HCT116 (cell line): ENCODE measurements around the gene PRKCH. TPM values are rescaled to one million over a fixed set of nuclear protein-coding genes. Genes with fewer than 3 reads are reported as not detected.

Experiments used
- ATAC-seq: fragments of 200-7000 bp; cut with Tn5 transposase; 2 replicates; pipeline ENCODE4 v1.9.1; 2020; ENCODE audit warnings: mild to moderate bottlenecking, moderate library complexity
- BruUV-seq: library from RNA; stranded (reverse); fragments of 400-500 nt; replicated peaks from 2 replicates; lab custom pipeline; 2021; lab: Mats Ljungman, UMichigan
- CTCF ChIA-PET: fragments of 300-600 bp; sonication (Branson Sonifier 250); formaldehyde crosslinking; loops from one replicate; lab custom pipeline; 2021; ENCODE audit warnings: antibody characterized with exemption; lab: Charles Lee
- POLR2A ChIA-PET: fragments of 300-600, 350-600 bp; sonication (Branson Sonifier 250); formaldehyde crosslinking; loops from one replicate; lab custom pipeline; 2021; ENCODE audit warnings: antibody characterized with exemption; lab: Charles Lee
- RAD21 ChIA-PET, 2 experiments: fragments of 300-600 bp; sonication (Branson Sonifier 250); formaldehyde crosslinking; loops; one replicate each; lab custom pipeline; 2023; ENCODE audit warnings: low total read pairs in 2 of 2; ENCODE audit not compliant: uncharacterized antibody in 2 of 2, unreplicated experiment in 2 of 2, low non-redundant PET in 1 of 2; lab: Charles Lee
- DNase-seq: peaks from one replicate; pipeline ENCODE4 v3.0.0-alpha.2; 2010; ENCODE audit warnings: low read depth, low spot score
- H2AFZ ChIP-seq: fragments of 200-600 bp; shearing (Covaris generic), sonication (generic); 2 replicates; pipeline ENCODE4 v1.6.1; 2017; ENCODE audit warnings: low read depth, mixed run types, mixed read lengths, antibody characterized with exemption, low read length; ENCODE audit not compliant: poor library complexity, severe bottlenecking
- H3K27ac ChIP-seq: 2 replicates; pipeline ENCODE4 v1.5.1; 2012; ENCODE audit warnings: low read depth, low read length
- H3K27me3 ChIP-seq: fragments of 200-600 bp; sonication (generic); 2 replicates; pipeline ENCODE4 v1.6.1; 2016; ENCODE audit warnings: mixed run types, low read length, mixed read lengths; ENCODE audit not compliant: insufficient read depth
- H3K36me3 ChIP-seq, 2 experiments: fragments of 200-500 bp in 1 of 2; fragments of 200-600 bp in 1 of 2; sonication (Bioruptor generic) in 1 of 2; sonication (generic) in 1 of 2; 2 replicates each; pipeline versions ENCODE4 v1.5.1 to v1.6.1; 2014 to 2016; ENCODE audit warnings: low read length in 2 of 2, inconsistent platforms in 1 of 2, mixed read lengths in 1 of 2, mixed run types in 1 of 2; ENCODE audit not compliant: insufficient read depth in 2 of 2, control insufficient read depth in 1 of 2
- H3K4me1 ChIP-seq, 2 experiments: fragments of 200-600 bp in 1 of 2; sonication (generic) in 1 of 2; 2 replicates each; pipeline versions ENCODE4 v1.5.1 to v1.6.1; 2012 to 2017; ENCODE audit warnings: low read length in 2 of 2, inconsistent platforms in 1 of 2, mild to moderate bottlenecking in 1 of 2, mixed read lengths in 1 of 2, mixed run types in 1 of 2, moderate library complexity in 1 of 2; ENCODE audit not compliant: insufficient read depth in 2 of 2, control insufficient read depth in 1 of 2
- H3K4me2 ChIP-seq: fragments of 200-600 bp; sonication (generic); 2 replicates; pipeline ENCODE4 v1.6.1; 2017; ENCODE audit warnings: mixed run types, low read length, mixed read lengths
- H3K4me3 ChIP-seq, 2 experiments: fragments of 200-600 bp in 1 of 2; sonication (generic) in 1 of 2; replicated peaks in 1 of 2; 2 replicates each; pipeline ENCODE4 v1.5.1; 2011 to 2016; ENCODE audit warnings: low read length in 2 of 2, control low read depth in 1 of 2, low read depth in 1 of 2, mild to moderate bottlenecking in 1 of 2, mixed read lengths in 1 of 2, mixed run types in 1 of 2
- H3K79me2 ChIP-seq: fragments of 200-600 bp; sonication (generic); 2 replicates; pipeline ENCODE4 v1.6.1; 2017; ENCODE audit warnings: mild to moderate bottlenecking, mixed run types, low read length, moderate library complexity, mixed read lengths; ENCODE audit not compliant: insufficient read depth
- H3K9ac ChIP-seq: fragments of 200-600 bp; sonication (generic); 2 replicates; pipeline ENCODE4 v1.6.1; 2016; ENCODE audit warnings: low read length, mixed read lengths
- H3K9me2 ChIP-seq: fragments of 200-600 bp; sonication (generic), shearing (Covaris generic); 2 replicates; pipeline ENCODE4 v1.6.1; 2017; ENCODE audit warnings: mixed run types, mild to moderate bottlenecking, moderate library complexity; ENCODE audit not compliant: insufficient read depth
- H3K9me3 ChIP-seq, 2 experiments: fragments of 200-500 bp in 1 of 2; fragments of 200-600 bp in 1 of 2; sonication (Bioruptor generic) in 1 of 2; sonication (generic) in 1 of 2; 2 replicates each; pipeline ENCODE4 v1.6.1; 2014 to 2017; ENCODE audit warnings: low read length in 2 of 2, mixed read lengths in 2 of 2, inconsistent platforms in 1 of 2, low read depth in 1 of 2, mild to moderate bottlenecking in 1 of 2, mixed run types in 1 of 2, moderate library complexity in 1 of 2; ENCODE audit not compliant: control insufficient read depth in 1 of 2, insufficient read depth in 1 of 2
- H4K20me1 ChIP-seq: fragments of 200-600 bp; sonication (generic), shearing (Covaris generic); 2 replicates; pipeline ENCODE4 v1.6.1; 2017; ENCODE audit warnings: mixed run types, mild to moderate bottlenecking, moderate library complexity; ENCODE audit not compliant: insufficient read depth
- CEBPB ChIP-seq: IDR thresholded peaks from 2 replicates; pipeline ENCODE4 v1.6.1; 2012; ENCODE audit warnings: low read depth
- EGR1 ChIP-seq: IDR thresholded peaks from 2 replicates; pipeline ENCODE4 v1.6.1; 2012; ENCODE audit warnings: low read depth
- EZH2 ChIP-seq: fragments of 200-600 bp; sonication (generic); IDR thresholded peaks from 2 replicates; pipeline ENCODE4 v1.6.1; 2017; ENCODE audit warnings: antibody characterized with exemption, mixed run types
- JUND ChIP-seq: IDR thresholded peaks from 2 replicates; pipeline ENCODE4 v1.6.1; 2012
- POLR2A ChIP-seq: IDR thresholded peaks from 2 replicates; pipeline ENCODE4 v1.7.0; 2011; ENCODE audit warnings: borderline replicate concordance; ENCODE audit not compliant: insufficient read depth, insufficient read length; ENCODE audit errors: extremely low read depth
- POLR2AphosphoS5 ChIP-seq: IDR thresholded peaks from 2 replicates; pipeline ENCODE4 v1.6.1; 2011; ENCODE audit warnings: mild to moderate bottlenecking, low read depth, low read length, moderate library complexity
- SIN3A ChIP-seq: IDR thresholded peaks from 2 replicates; pipeline ENCODE4 v1.6.1; 2012; ENCODE audit warnings: low read depth
- SP1 ChIP-seq: IDR thresholded peaks from 2 replicates; pipeline ENCODE4 v1.6.1; 2012; ENCODE audit warnings: low read depth
- SRF ChIP-seq: IDR thresholded peaks from 2 replicates; pipeline ENCODE4 v1.6.1; 2012; ENCODE audit warnings: low read depth
- TCF7L2 ChIP-seq: IDR thresholded peaks from 2 replicates; pipeline ENCODE4 v1.7.0; 2011; ENCODE audit warnings: borderline replicate concordance, inconsistent platforms; ENCODE audit not compliant: insufficient read depth, insufficient read length; ENCODE audit errors: extremely low read depth
- YY1 ChIP-seq: IDR thresholded peaks from 2 replicates; pipeline ENCODE4 v1.6.1; 2011; ENCODE audit warnings: low read length, low read depth, moderate library complexity, mild to moderate bottlenecking; ENCODE audit not compliant: insufficient replicate concordance; ENCODE audit errors: extremely low read depth
- ZNF274 ChIP-seq: fragments of 200-500 bp; sonication (Bioruptor generic); IDR thresholded peaks from 2 replicates; pipeline ENCODE4 v1.6.1; 2014; ENCODE audit warnings: mild to moderate bottlenecking, low read depth, low read length, inconsistent platforms
- intact Hi-C: fragments of 100-400 bp; cut with micrococcal nuclease; formaldehyde crosslinking; loops from 2 replicates; pipeline ENCODE4 v1.10.0; 2022
- total RNA-seq: library from RNA; stranded (reverse); gene quantifications from one replicate; pipeline ENCODE4 v1.2.1, GENCODE V29; 2021; ENCODE audit not compliant: unreplicated experiment
- TF ChIP-seq, protein P1 (sequence below), 3 experiments: fragments of 200-600 bp in 1 of 3; sonication (generic) in 1 of 3; IDR thresholded peaks in 2 of 3; conservative IDR thresholded peaks in 1 of 3; 2 replicates each; pipeline ENCODE4 v1.5.1; 2012 to 2017; ENCODE audit warnings: low read depth in 2 of 3, low read length in 2 of 3, antibody characterized with exemption in 1 of 3, borderline replicate concordance in 1 of 3, control low read depth in 1 of 3, mild to moderate bottlenecking in 1 of 3, mixed read lengths in 1 of 3, mixed run types in 1 of 3, moderate library complexity in 1 of 3; ENCODE audit not compliant: insufficient read depth in 1 of 3
- TF ChIP-seq, protein P2 (sequence below): IDR thresholded peaks from 2 replicates; pipeline ENCODE4 v1.6.1; 2012
- TF ChIP-seq, protein P3 (sequence below): IDR thresholded peaks from 2 replicates; pipeline ENCODE4 v1.6.1; 2011; ENCODE audit warnings: mild to moderate bottlenecking, low read length, moderate library complexity; ENCODE audit not compliant: insufficient replicate concordance; ENCODE audit errors: extremely low read depth
- TF ChIP-seq, protein P4 (sequence below): IDR thresholded peaks from 2 replicates; pipeline ENCODE4 v1.6.1; 2012
- TF ChIP-seq, protein P5 (sequence below): IDR thresholded peaks from 2 replicates; pipeline ENCODE4 v1.6.1; 2012; ENCODE audit warnings: low read depth

Gene PRKCH
- total RNA-seq, 1 experiment from 2014 or later: 16.6 TPM

DNA sequence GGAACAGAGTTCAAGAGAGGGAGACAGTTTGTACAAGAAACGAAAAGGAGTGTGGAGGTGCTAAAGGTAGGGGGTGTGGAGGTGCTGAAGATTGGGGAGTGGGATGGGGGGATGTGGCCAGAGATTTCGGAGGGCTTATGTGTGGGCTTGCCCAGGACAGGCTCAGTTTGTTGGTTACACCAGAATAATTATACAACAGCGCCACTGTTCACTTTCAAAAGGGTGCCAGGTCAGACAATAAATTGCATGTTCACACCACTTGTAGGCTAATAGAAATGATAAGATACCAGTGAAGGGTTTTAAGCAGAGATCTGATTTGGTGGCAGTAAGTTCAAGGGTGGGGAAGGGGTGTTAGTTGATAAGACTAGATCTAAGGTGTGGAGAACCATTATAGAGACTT is 75.3 kb downstream of the PRKCH start:
- Histone ChIP-seq H3K9ac (no peak overlapping the region), H3K36me3 (no peaks in the 10 kb centered on the region), H3K9me2 (no peaks in the 10 kb centered on the region), H3K9me3 (no peaks in the 10 kb centered on the region), H3K27ac (no peak overlapping the region), H2AFZ (no peak overlapping the region), H3K4me2 (no peak overlapping the region), H3K27me3 (no peaks in the 10 kb centered on the region), H4K20me1 (no peaks in the 10 kb centered on the region), H3K4me3 (no peak overlapping the region), H3K79me2 (no peaks in the 10 kb centered on the region), H3K4me1 (no peaks in the 10 kb centered on the region)
- intact Hi-C loops: no loop called here
- TF ChIP-seq SRF (no peak), SIN3A (no peak), EZH2 (no peak), SP1 (no peak), POLR2A (no peak), TCF7L2 (no peak), POLR2AphosphoS5 (no peak), EGR1 (no peak), YY1 (no peak), CEBPB (no peak), JUND (no peak), ZNF274 (no peak)
- TF ChIP-seq, protein P1, sequence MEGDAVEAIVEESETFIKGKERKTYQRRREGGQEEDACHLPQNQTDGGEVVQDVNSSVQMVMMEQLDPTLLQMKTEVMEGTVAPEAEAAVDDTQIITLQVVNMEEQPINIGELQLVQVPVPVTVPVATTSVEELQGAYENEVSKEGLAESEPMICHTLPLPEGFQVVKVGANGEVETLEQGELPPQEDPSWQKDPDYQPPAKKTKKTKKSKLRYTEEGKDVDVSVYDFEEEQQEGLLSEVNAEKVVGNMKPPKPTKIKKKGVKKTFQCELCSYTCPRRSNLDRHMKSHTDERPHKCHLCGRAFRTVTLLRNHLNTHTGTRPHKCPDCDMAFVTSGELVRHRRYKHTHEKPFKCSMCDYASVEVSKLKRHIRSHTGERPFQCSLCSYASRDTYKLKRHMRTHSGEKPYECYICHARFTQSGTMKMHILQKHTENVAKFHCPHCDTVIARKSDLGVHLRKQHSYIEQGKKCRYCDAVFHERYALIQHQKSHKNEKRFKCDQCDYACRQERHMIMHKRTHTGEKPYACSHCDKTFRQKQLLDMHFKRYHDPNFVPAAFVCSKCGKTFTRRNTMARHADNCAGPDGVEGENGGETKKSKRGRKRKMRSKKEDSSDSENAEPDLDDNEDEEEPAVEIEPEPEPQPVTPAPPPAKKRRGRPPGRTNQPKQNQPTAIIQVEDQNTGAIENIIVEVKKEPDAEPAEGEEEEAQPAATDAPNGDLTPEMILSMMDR (IDR thresholded peaks at IDR 0.05 in 2 of 3, conservative IDR thresholded peaks at IDR 0.05 in 1 of 3; ENCODE audit: borderline replicate concordance in 1 of 3, insufficient read depth in 1 of 3, low read depth in 2 of 3, low read length in 2 of 3): no peak
- TF ChIP-seq, protein P2, sequence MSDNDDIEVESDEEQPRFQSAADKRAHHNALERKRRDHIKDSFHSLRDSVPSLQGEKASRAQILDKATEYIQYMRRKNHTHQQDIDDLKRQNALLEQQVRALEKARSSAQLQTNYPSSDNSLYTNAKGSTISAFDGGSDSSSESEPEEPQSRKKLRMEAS: no peak
- TF ChIP-seq, protein P3, sequence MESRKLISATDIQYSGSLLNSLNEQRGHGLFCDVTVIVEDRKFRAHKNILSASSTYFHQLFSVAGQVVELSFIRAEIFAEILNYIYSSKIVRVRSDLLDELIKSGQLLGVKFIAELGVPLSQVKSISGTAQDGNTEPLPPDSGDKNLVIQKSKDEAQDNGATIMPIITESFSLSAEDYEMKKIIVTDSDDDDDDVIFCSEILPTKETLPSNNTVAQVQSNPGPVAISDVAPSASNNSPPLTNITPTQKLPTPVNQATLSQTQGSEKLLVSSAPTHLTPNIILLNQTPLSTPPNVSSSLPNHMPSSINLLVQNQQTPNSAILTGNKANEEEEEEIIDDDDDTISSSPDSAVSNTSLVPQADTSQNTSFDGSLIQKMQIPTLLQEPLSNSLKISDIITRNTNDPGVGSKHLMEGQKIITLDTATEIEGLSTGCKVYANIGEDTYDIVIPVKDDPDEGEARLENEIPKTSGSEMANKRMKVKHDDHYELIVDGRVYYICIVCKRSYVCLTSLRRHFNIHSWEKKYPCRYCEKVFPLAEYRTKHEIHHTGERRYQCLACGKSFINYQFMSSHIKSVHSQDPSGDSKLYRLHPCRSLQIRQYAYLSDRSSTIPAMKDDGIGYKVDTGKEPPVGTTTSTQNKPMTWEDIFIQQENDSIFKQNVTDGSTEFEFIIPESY: no peak
- TF ChIP-seq, protein P4, sequence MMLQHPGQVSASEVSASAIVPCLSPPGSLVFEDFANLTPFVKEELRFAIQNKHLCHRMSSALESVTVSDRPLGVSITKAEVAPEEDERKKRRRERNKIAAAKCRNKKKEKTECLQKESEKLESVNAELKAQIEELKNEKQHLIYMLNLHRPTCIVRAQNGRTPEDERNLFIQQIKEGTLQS: no peak
- TF ChIP-seq, protein P5, sequence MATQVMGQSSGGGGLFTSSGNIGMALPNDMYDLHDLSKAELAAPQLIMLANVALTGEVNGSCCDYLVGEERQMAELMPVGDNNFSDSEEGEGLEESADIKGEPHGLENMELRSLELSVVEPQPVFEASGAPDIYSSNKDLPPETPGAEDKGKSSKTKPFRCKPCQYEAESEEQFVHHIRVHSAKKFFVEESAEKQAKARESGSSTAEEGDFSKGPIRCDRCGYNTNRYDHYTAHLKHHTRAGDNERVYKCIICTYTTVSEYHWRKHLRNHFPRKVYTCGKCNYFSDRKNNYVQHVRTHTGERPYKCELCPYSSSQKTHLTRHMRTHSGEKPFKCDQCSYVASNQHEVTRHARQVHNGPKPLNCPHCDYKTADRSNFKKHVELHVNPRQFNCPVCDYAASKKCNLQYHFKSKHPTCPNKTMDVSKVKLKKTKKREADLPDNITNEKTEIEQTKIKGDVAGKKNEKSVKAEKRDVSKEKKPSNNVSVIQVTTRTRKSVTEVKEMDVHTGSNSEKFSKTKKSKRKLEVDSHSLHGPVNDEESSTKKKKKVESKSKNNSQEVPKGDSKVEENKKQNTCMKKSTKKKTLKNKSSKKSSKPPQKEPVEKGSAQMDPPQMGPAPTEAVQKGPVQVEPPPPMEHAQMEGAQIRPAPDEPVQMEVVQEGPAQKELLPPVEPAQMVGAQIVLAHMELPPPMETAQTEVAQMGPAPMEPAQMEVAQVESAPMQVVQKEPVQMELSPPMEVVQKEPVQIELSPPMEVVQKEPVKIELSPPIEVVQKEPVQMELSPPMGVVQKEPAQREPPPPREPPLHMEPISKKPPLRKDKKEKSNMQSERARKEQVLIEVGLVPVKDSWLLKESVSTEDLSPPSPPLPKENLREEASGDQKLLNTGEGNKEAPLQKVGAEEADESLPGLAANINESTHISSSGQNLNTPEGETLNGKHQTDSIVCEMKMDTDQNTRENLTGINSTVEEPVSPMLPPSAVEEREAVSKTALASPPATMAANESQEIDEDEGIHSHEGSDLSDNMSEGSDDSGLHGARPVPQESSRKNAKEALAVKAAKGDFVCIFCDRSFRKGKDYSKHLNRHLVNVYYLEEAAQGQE: no peak
- ChIA-PET RAD21 (no interaction called here), POLR2A (no interaction called here), CTCF (no interaction called here)
- no peak for ATAC-seq
- no peak for DNase-seq
- no TSS peak for BruUV-seq
